NCI-H774 (cell line): ENCODE results near the gene ROBO4.

Source experiments
- DNase-seq: peaks from one replicate; lab custom pipeline; 2025; lab: John Stamatoyannopoulos, UW

The ROBO4 gene

GRCh38 chr11:124897674-124898262, at the start of gene ROBO4:
TSS of gene ROBO4 (minus strand) at chr11:124897865. CDS start at chr11:124897795, 70 bp downstream.
- no peak for DNase-seq

- DNase-seq, result no peak
Measured at GRCh38 chr11:124946735-124947141, 49.1 kb upstream of the ROBO4 start.

GRCh38 chr11:124945826-124946225, 48.2 kb upstream of the ROBO4 start:
- DNase-seq, result no peak

- no peak for DNase-seq
Measured at GRCh38 chr11:124944565-124944964, 46.9 kb upstream of the ROBO4 start.

GRCh38 chr11:124943741-124944140, 46.1 kb upstream of the ROBO4 start:
- DNase-seq, result no peak

GRCh38 chr11:124943254-124943616, 45.6 kb upstream of the ROBO4 start:
- DNase-seq, result no peak

- no peak for DNase-seq
Measured at GRCh38 chr11:124942466-124943253, 45.0 kb upstream of the ROBO4 start.

- no peak for DNase-seq
Measured at GRCh38 chr11:124941703-124942102, 44.0 kb upstream of the ROBO4 start.

- no peak for DNase-seq
Measured at GRCh38 chr11:124938970-124939369, 41.3 kb upstream of the ROBO4 start.

GRCh38 chr11:124938206-124938765, 40.6 kb upstream of the ROBO4 start:
- no peak for DNase-seq

- no peak for DNase-seq
Measured at GRCh38 chr11:124937336-124937935, 39.8 kb upstream of the ROBO4 start.

GRCh38 chr11:124935548-124936514, 38.2 kb upstream of the ROBO4 start, which contains the start of gene HEPACAM:
TSS of gene HEPACAM (minus strand) at chr11:124936047. CDS start at chr11:124936006, 41 bp downstream.
- no peak for DNase-seq

- DNase-seq, result no peak
Measured at GRCh38 chr11:124934862-124935547, 37.3 kb upstream of the ROBO4 start.

- DNase-seq, result no peak
Measured at GRCh38 chr11:124930799-124931198, 33.1 kb upstream of the ROBO4 start.

GRCh38 chr11:124928942-124929665, 31.4 kb upstream of the ROBO4 start:
- DNase-seq, result no peak

- no peak for DNase-seq
Measured at GRCh38 chr11:124923296-124923695, 25.6 kb upstream of the ROBO4 start.

- DNase-seq, result no peak
Measured at GRCh38 chr11:124922831-124923230, 25.2 kb upstream of the ROBO4 start.

GRCh38 chr11:124920870-124921609, 23.4 kb upstream of the ROBO4 start:
- no peak for DNase-seq

- DNase-seq, result no peak
Measured at GRCh38 chr11:124920356-124920755, 22.7 kb upstream of the ROBO4 start.

- no peak for DNase-seq
Measured at GRCh38 chr11:124919898-124920297, 22.2 kb upstream of the ROBO4 start.
